Epithelial cell of esophagus (primary cell): ENCODE data around the gene BABAM2.

Source experiments
- DNase-seq: peaks from one replicate; pipeline ENCODE4 v3.0.0; 2010; ENCODE audit warnings: low read depth
- H3K4me3 ChIP-seq: 2 replicates; pipeline ENCODE4 v1.5.1; 2011; ENCODE audit warnings: mild to moderate bottlenecking, low read length, control low read depth
- CTCF ChIP-seq: IDR thresholded peaks from 2 replicates; pipeline ENCODE4 v1.5.1; 2011; ENCODE audit warnings: low read depth, mild to moderate bottlenecking, low read length, control low read depth, inconsistent platforms; ENCODE audit not compliant: insufficient read depth; ENCODE audit errors: missing control alignments

BABAM2 gene

GRCh38 chr2:28300485-28301341, 410.2 kb downstream of the BABAM2 start:
- DNase-seq = no peak
- H3K4me3 ChIP-seq = no peak overlapping the region
- no peak for TF ChIP-seq CTCF

- no peak for DNase-seq
- H3K4me3 ChIP-seq = no peak overlapping the region
- TF ChIP-seq CTCF = no peak
Observed at GRCh38 chr2:28305202-28305601, 414.7 kb downstream of the BABAM2 start.

GRCh38 chr2:28310107-28310506, 419.6 kb downstream of the BABAM2 start:
- no peak for DNase-seq
- TF ChIP-seq CTCF = no peak

GRCh38 chr2:28311660-28312249, 421.2 kb downstream of the BABAM2 start:
- no peak overlapping the region for H3K4me3 ChIP-seq
- no peak for DNase-seq
- TF ChIP-seq CTCF = no peak

More at GRCh38 chr2:28310107-28310506, 419.6 kb downstream of the BABAM2 start:
- H3K4me3 ChIP-seq = no peak overlapping the region

- DNase-seq = no peak
- H3K4me3 ChIP-seq = no peak overlapping the region
- TF ChIP-seq CTCF = no peak
Observed at GRCh38 chr2:28312307-28313219, 422.0 kb downstream of the BABAM2 start.

- no peak overlapping the region for H3K4me3 ChIP-seq
- no peak for TF ChIP-seq CTCF
- no peak for DNase-seq
Observed at GRCh38 chr2:28313220-28313784, 422.8 kb downstream of the BABAM2 start.
